Measurements from ENCODE around the gene DMXL1.
"Not testable (repeated sequence)": the region's sequence is repeated elsewhere in the genome, so short reads cannot be mapped to it uniquely, and the experiment has no call there.

- not testable (repeated sequence) for TF ChIP-seq CTCF, POLR2A (IDR thresholded peaks at IDR 0.05)
Measured at GRCh38 chr5:119075269-119075668, 4.4 kb downstream of the DMXL1 start.
